NB4 (cell line): ENCODE data around the gene ATP5IF1.

Source experiments
- CTCF ChIP-seq: IDR thresholded peaks from one replicate; pipeline ENCODE4 v1.5.1; 2012; ENCODE audit warnings: low read depth, low read length
- POLR2A ChIP-seq: IDR thresholded peaks from 2 replicates; pipeline ENCODE4 v1.6.1; 2011; ENCODE audit warnings: mild to moderate bottlenecking; ENCODE audit not compliant: insufficient read length; ENCODE audit errors: extremely low read depth

- TF ChIP-seq CTCF (no peak), POLR2A (no peak)
Observed at GRCh38 chr1:28199328-28200233, 36.3 kb upstream of the ATP5IF1 start.
